Panc1 (cell line): ENCODE results near the gene SETD7.

Source experiments
- POLR2AphosphoS5 ChIP-seq: IDR thresholded peaks from 2 replicates; pipeline ENCODE4 v1.6.1; 2012; ENCODE audit warnings: mild to moderate bottlenecking, low read depth, low read length, moderate library complexity
- SIN3A ChIP-seq: IDR thresholded peaks from 2 replicates; pipeline ENCODE4 v1.6.1; 2012; ENCODE audit warnings: low read depth, mild to moderate bottlenecking, low read length, moderate library complexity, borderline replicate concordance; ENCODE audit not compliant: insufficient read depth
- TF ChIP-seq, protein P1 (sequence below): fragments of 450-650 bp; IDR thresholded peaks from 2 replicates; pipeline ENCODE4 v1.5.1; 2017; ENCODE audit warnings: mild to moderate bottlenecking

DNA sequence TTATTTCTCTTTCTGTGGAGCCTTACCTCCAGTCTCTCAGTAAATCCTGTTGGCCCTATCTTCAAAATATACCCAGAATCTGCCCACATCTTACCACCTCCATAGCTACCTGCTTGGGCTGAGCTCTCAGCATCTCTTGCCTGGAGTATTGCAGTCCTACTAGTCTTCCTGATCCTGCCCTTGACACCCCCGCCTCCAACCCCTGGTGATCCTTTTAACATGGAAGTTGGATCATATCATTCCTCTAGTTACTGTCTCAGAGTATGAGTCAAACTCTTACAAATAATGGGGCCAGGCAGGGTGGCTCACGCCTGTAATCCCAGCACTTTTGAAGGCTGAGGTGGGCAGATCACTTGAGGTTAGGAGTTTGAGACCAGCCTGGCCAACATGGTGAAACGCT, 43.1 kb upstream of the SETD7 start:
- TF ChIP-seq, protein P1, sequence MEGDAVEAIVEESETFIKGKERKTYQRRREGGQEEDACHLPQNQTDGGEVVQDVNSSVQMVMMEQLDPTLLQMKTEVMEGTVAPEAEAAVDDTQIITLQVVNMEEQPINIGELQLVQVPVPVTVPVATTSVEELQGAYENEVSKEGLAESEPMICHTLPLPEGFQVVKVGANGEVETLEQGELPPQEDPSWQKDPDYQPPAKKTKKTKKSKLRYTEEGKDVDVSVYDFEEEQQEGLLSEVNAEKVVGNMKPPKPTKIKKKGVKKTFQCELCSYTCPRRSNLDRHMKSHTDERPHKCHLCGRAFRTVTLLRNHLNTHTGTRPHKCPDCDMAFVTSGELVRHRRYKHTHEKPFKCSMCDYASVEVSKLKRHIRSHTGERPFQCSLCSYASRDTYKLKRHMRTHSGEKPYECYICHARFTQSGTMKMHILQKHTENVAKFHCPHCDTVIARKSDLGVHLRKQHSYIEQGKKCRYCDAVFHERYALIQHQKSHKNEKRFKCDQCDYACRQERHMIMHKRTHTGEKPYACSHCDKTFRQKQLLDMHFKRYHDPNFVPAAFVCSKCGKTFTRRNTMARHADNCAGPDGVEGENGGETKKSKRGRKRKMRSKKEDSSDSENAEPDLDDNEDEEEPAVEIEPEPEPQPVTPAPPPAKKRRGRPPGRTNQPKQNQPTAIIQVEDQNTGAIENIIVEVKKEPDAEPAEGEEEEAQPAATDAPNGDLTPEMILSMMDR: no peak
- TF ChIP-seq SIN3A (no peak), POLR2AphosphoS5 (no peak)
